Stimulated activated CD4-positive, alpha-beta T cell treated with anti-CD3 and anti-CD28 coated beads, Interleukin-12 subunit alpha, Interleukin-12 subunit beta, amount 100 ng/mL, for 48 hours (primary cell): ENCODE measurements around the gene URB2.
"Not testable (repeated sequence)": the region's sequence is repeated elsewhere in the genome, so short reads cannot be mapped to it uniquely, and the experiment has no call there.

Experiments used
- DNase-seq, 3 donors: peaks; one replicate each; pipeline ENCODE4 v3.0.0-alpha.2; 2020; ENCODE audit warnings: low read depth in 2 of 3, low spot score in 1 of 3

URB2 gene

DNA sequence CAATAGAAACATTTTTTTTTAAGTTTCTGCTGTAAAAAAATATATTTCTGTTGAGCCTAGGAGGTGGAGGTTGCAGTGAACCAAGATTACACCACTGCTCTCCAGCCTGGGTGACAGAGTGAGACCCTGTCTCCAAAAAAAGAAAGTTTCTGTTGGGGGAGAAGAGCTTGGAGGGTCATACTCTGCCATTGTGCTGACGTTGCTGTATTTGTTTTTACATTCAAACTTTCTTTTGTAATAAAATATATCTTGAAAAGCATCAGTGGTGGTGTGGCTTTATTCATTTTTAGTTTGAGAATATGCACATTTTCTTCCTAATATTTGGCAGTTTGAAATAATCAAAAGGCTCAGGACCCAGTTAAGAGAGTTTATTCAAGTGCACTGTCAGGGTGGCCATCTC is 64.6 kb downstream of the URB2 start:
- DNase-seq: no peak

DNA sequence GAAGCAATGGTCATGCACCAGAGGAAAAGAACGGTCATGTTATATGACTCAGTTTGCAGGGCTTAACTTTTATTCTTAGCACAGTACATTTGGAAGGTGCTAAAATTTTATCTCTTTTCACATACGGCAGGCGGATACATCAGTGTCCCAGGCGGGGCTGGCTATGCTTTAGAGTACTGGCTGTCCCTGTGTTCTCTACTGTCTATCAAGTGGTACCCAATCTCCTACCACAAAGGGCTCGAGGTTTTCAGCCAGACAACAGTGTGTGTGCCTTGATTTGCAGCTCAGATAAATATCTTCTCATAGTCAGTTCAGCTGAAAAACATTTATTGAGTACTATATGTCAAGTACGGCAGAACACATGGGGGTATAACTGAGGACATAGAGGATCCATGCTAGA is 65.3 kb downstream of the URB2 start:
- DNase-seq: no peak

- DNase-seq: no peak
These were observed 67.3 kb downstream of the URB2 start for GRCh38 chr1:229693129-229693900.

GRCh38 chr1:229694053-229694693 is 68.1 kb downstream of the URB2 start:
- DNase-seq: no peak

GRCh38 chr1:229696385-229696784 is 70.3 kb downstream of the URB2 start:
- DNase-seq: no peak

DNA sequence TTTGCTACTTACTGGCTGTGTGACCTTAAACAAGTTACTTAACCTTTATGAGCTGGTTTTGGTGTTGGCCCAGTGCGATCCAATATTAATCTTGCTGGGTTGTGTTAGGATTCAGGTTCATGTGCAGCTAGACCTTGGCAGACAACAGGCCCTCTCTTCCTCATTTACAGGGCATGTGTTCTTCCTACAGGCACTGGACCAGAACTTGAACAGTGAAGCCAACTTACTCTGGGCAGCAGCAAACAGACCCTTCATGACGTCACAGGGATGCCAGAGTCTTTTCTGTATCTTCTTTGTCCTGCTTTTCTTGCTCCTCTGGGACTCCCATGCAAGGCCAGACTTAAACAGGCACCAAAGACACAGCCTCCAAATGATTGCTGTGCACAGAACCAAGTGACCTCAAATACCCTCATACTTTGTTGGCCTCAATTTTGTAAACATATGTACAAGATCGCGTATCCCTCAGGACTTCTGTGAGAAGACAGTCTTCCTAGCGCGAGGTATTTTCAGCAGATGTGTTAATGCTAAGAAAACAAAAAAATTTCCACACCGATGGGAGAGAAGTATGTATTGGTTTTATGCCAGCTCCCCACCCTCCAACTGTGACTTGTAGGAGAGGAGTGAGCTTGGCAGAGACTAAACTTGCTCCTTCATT is 73.7 kb downstream of the URB2 start:
- no peak for DNase-seq

DNA sequence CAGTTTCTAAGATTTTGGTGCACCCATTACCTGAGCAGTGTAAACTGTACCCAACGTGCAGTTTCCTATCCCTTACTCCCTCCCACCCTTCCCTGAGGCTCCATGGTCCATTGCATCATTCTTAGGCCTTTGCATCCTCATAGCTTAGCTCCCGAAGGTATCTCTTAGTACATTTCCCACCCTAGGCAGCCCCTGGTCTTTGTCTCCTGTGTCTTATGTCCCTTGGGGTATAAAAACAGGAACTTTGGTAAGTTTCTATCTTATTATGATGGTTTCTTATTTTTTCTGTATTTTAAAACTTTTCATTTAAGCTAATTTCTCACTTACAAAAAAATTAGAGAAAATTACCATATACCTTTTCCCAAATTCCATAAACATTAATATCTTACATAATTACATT is 78.1 kb downstream of the URB2 start:
- DNase-seq: no peak

- not testable (repeated sequence) for DNase-seq
These were observed 79.1 kb downstream of the URB2 start for GRCh38 chr1:229705152-229705551.

GRCh38 chr1:229707127-229707526 is 81.1 kb downstream of the URB2 start:
- not testable (repeated sequence) for DNase-seq

DNA sequence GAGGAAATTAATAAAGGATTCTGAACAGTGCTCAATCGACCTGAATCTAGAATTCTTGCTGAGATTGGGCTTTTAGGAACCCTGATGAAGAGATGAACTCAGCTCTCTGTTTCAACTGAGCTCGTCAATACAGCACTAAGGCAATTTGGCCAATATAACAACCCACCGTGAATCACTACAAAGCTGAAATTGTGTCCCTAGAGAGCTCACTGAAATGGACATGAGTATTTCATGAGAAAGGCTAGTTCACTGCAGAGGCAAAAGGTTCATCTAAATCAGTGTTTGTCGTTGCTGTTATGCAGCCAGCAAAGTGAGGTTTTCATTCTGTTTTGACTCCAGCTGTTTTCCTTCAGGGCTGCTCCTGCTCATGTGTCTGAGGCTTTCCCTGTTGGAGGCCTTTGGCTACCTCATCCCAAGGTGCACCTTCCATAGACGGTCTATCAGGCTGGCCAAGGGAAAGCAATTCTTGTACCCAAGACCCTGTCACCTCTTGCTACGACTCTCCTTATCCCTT is 83.5 kb downstream of the URB2 start:
- no peak for DNase-seq
